8988T (cell line): Measurements from ENCODE around the gene SLF2.
"Not testable (repeated sequence)": the region's sequence is repeated elsewhere in the genome, so short reads cannot be mapped to it uniquely, and the experiment has no call there.

ENCODE experiments used
- DNase-seq: peaks from one replicate; pipeline ENCODE4 v3.0.0; 2011

Gene SLF2

DNA sequence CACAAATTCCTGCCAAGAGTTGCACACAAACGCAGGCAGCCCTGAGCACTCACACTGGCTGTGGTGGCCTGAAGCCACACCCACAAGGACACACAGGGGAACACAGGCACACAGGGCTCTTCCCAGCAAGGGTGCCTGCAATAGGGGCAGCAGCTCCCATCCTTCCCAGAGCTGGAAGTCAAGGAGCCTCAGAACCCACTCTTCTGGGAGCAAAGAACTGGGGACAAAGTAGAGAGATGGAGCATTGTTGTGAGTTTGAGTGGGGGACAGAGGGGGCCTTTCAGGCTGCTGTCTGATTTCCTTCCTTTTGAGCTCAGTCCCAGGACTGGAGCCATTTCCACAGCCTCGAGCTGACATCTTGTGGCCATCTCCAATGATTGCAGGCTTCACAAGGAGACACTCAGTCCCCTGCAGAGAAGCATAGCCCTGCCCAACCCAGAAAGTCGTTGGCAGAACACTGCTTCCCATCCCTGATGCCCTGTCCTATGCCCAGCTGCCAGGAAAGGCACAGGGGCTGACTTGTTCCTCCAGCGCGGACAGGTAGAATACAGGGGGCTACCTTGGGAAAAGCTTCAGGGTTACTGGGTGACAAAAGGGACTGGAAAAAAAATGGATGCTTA is 34.4 kb upstream of the SLF2 start:
- peak; percentile 83 for DNase-seq

DNA sequence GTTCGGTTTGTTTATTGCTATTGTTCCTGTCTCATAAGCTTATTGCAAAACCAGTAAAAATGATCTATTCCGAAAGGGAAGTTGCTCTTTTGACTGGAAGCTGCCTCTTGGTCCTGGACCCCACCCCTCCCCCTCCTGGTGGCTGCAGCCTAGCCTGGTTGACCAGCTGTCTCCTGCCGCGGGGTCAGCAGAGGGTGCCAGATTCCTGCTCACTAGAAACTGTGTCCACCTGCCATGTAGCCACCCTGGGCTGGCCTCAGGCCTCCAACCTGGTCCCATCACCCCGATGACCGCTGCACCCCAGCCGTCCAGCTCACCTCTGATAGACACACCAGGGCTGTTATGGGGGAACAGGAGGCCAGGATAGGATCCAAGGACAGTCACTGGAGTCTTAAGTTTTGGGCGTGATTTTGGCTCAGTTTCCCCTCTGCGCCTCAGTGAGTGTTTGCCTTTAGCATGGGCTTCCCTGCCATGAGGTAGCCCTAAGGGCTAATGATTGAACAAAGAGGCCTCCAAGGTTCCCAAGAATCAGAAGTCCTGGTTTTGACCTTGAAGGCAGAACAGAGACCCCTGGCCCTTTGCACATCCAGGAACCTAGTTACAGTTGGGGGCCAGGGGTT is 32.9 kb upstream of the SLF2 start:
- no peak for DNase-seq

GRCh38 chr10:100881556-100882213 is 31.1 kb upstream of the SLF2 start:
- no peak for DNase-seq

DNA sequence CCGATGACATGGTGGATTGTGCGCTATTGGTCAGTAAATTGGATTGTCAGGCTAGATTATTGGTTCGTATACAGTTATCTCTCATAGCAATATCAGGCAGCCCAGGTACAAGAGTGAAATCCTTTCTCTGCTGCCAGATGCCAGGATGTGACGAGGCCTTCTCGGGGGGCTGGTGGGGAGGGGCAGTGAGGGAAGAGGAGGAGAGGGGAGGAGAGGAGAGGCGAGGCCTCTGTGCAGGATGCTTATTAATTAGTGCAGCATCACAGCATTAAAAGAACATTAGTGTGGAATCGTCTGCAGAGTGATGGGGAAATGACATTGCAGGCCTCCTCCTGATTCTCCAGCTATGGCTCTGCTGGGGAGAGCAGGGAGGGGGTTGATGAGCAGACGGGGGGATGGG is 30.5 kb upstream of the SLF2 start:
- DNase-seq: no peak

DNA sequence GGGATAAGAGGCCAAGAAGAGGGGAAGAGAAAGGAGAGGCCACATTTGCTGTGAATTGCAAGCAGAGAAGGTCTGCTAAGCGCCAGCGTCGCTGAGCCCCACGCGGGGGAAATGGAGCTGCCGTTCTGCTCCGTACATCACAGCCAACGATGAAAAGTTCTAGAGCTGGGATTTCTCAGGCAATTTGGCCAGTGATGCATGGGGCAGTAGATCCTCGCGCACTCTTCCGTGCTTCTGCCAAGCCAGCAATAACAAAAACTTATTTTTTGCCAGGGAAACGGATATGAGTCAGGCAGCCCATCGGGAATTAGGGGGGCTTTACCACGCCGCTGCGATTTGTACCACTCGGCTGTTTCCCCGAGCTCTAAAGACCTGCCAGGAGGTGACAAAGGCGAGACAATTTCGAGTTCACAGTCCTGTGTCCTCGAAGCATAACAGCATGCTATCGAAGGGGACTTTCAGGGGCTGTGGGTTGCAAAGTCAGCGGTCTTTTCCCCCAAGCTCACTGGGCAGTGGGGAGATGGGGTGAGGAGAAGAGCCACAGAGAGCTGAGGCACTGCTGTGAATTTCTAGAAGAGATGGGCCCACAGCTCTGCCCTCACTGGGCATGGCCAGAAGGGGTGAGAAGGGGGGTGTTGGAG is 30.0 kb upstream of the SLF2 start:
- no peak for DNase-seq

DNA sequence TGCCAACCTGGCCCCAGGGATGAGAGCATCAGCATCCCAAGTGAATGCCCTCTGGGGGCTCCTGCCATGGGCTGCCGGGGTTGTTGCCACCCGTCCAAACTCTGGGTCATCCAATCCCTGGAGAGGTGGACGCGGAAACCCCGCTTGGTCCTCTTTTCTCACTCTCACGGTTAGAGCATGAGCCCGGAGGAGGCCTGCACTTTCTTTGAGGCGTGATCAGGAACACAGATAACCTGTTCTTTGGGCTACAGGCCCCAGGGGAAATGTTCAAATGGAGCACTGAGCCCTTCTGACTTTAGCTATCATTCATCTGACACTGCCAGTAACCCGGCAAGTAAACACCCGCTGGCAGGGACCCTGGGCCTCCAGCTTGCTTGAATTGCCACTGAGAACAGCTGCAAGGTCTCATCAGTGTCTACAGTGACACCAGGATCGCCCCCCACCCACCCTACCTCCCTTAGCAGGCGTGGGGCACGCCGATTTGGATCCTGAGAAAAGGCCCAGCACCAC is 29.4 kb upstream of the SLF2 start:
- DNase-seq: no peak

DNA sequence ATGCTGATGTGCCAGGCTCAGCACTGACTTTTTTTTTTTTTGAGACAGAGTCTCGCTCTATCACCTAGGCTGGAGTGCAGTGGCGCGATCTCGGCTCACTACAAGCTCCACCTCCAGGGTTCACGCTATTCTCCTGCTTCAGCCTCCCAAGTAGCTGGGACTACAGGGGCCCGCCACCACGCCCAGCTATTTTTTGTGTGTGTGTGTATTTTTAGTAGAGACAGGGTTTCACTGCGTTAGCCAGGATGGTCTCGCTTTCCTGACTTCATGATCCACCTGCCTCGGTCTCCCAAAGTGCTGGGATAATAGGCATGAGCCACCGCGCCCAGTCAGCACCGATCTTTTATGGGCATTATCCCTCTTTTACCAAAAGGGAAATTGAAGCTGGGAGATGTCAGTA is 27.2 kb upstream of the SLF2 start:
- not testable (repeated sequence) for DNase-seq

GRCh38 chr10:100886091-100886490 is 26.7 kb upstream of the SLF2 start:
- DNase-seq: no peak

GRCh38 chr10:100886521-100886920 is 26.2 kb upstream of the SLF2 start:
- no peak for DNase-seq

GRCh38 chr10:100886963-100887362 is 25.8 kb upstream of the SLF2 start:
- DNase-seq: no peak

GRCh38 chr10:100887761-100888296 is 24.9 kb upstream of the SLF2 start:
- no peak for DNase-seq

DNA sequence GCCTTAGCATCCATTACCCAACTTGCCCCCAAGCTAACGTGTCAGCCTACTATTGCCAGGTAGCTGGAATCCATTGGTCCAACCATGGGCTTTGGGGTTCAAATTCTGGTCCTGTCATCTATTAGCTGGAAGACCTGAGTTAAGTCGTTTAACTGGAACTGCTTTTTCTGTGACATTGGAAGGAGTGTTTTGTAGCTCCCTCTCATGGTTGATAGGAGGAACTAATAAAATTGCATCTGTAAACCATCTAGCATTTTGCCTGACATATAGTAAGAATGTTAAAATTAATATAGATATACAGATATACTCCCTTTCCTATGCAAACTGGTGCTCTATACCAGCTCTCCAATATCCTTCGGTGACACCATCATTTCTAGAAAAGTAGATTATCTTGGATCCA is 23.8 kb upstream of the SLF2 start:
- no peak for DNase-seq

GRCh38 chr10:100889546-100889945 is 23.2 kb upstream of the SLF2 start:
- no peak for DNase-seq

- no peak for DNase-seq
Measured at GRCh38 chr10:100890141-100890672, 22.6 kb upstream of the SLF2 start.

- no peak for DNase-seq
Measured at GRCh38 chr10:100890673-100891317, 22.0 kb upstream of the SLF2 start.

DNA sequence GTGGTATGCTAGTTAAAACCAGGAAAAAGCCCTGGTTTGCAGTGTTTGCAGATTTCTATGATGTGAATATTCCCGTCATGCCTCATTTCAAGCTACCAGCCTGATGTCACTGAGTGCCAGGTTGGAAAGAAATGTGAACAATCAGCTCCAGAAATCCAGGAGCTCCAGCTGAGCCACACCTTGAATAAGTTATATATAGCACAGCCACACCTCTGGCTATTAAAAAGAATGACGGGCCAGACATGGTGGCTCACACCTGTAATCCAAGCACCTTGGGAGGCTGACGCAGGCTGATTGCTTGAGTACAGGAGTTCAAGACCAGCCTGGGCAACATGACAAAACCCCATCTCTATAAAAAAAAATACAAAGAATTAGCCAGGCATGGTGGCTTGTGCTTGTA is 18.7 kb upstream of the SLF2 start:
- DNase-seq: no peak

GRCh38 chr10:100894589-100895294 is 18.0 kb upstream of the SLF2 start:
- no peak for DNase-seq

- no peak for DNase-seq
Measured at GRCh38 chr10:100895346-100895745, 17.4 kb upstream of the SLF2 start.

DNA sequence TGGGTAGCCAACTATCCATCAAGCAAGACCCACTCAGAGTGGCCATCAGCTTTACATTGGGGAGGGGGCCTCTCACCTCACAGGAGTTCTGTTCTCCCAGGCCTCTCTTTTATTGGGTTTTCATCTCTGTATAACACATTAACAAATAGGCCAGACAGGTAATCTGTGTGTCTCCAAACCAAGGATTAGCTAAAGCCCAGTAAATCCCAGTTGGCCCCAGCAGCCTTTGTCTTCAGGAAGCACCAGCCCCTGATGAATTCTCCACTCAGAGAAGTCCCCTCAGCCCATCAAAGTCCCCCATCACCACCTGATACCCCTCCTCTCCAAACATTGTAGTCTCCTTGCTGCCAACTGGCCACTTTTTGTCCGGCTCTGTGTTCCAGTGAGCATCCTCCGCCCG is 16.9 kb upstream of the SLF2 start:
- DNase-seq: no peak

- no peak for DNase-seq
Measured at GRCh38 chr10:100896876-100897461, 15.8 kb upstream of the SLF2 start.

GRCh38 chr10:100897976-100898375 is 14.8 kb upstream of the SLF2 start:
- no peak for DNase-seq

- no peak for DNase-seq
Measured at GRCh38 chr10:100899171-100899570, 13.6 kb upstream of the SLF2 start.
